OCI-LY7 (cell line): ENCODE data around the gene PRRG2. TPM values are rescaled to one million over a fixed set of nuclear protein-coding genes. Genes with fewer than 3 reads are reported as not detected.
A peak's percentile ranks its signal among the peaks of the same experiment; 100 is the strongest.

ENCODE experiments used
- BruUV-seq: library from RNA; stranded (reverse); fragments of 400-500 nt; replicated peaks from 2 replicates; lab custom pipeline; 2021; lab: Mats Ljungman, UMichigan
- CTCF ChIA-PET: fragments of 300-600 bp; sonication (Branson Sonifier 250); formaldehyde crosslinking; loops from one replicate; lab custom pipeline; 2022; ENCODE audit warnings: antibody characterized with exemption; ENCODE audit not compliant: unreplicated experiment; lab: Charles Lee
- POLR2A ChIA-PET: fragments of 300-600 bp; sonication (Branson Sonifier 250); formaldehyde crosslinking; loops from one replicate; lab custom pipeline; 2022; ENCODE audit warnings: antibody characterized with exemption; lab: Charles Lee
- DNase-seq: peaks from one replicate; pipeline ENCODE4 v3.0.0-alpha.2; 2015; ENCODE audit warnings: low spot score
- H2AFZ ChIP-seq: fragments of 200-600 bp; sonication (generic), shearing (Covaris generic); 2 replicates; pipeline ENCODE4 v1.6.1; 2014; ENCODE audit warnings: mild to moderate bottlenecking, antibody characterized with exemption, low read length, moderate library complexity
- H3K27ac ChIP-seq: fragments of 200-600 bp; sonication (generic); 2 replicates; pipeline ENCODE4 v1.5.1; 2014; ENCODE audit warnings: mixed run types, low read depth, mild to moderate bottlenecking, moderate library complexity, low read length, inconsistent platforms; ENCODE audit not compliant: poor library complexity, severe bottlenecking
- H3K36me3 ChIP-seq: fragments of 200-600 bp; sonication (generic); 2 replicates; pipeline ENCODE4 v1.6.1; 2014; ENCODE audit warnings: mild to moderate bottlenecking, antibody characterized with exemption, low read length, moderate library complexity, mixed read lengths; ENCODE audit not compliant: insufficient read depth
- H3K4me1 ChIP-seq: fragments of 200-600 bp; sonication (generic); 2 replicates; pipeline ENCODE4 v1.5.1; 2014; ENCODE audit warnings: mild to moderate bottlenecking, low read length; ENCODE audit not compliant: insufficient read depth, poor library complexity, severe bottlenecking
- H3K4me2 ChIP-seq: fragments of 200-600 bp; sonication (generic); 2 replicates; pipeline ENCODE4 v1.6.1; 2014; ENCODE audit warnings: mild to moderate bottlenecking, low read length
- H3K4me3 ChIP-seq: fragments of 200-600 bp; sonication (generic); 2 replicates; pipeline ENCODE4 v1.5.1; 2014; ENCODE audit warnings: mild to moderate bottlenecking, low read depth, low read length; ENCODE audit not compliant: poor library complexity, severe bottlenecking
- H3K79me2 ChIP-seq: fragments of 200-600 bp; sonication (generic); 2 replicates; pipeline ENCODE4 v1.6.1; 2016; ENCODE audit warnings: low read depth, mild to moderate bottlenecking, low read length, moderate library complexity, mixed read lengths; ENCODE audit not compliant: insufficient read depth
- H3K9me2 ChIP-seq: fragments of 200-600 bp; sonication (generic); 2 replicates; pipeline ENCODE4 v1.6.1; 2016; ENCODE audit warnings: mild to moderate bottlenecking, low read length, mixed read lengths; ENCODE audit not compliant: insufficient read depth
- H3K9me3 ChIP-seq: fragments of 200-600 bp; sonication (generic); 2 replicates; pipeline ENCODE4 v1.6.1; 2014; ENCODE audit warnings: mild to moderate bottlenecking, mixed run types, low read length, mixed read lengths
- H4K20me1 ChIP-seq: fragments of 200-600 bp; sonication (generic); 2 replicates; pipeline ENCODE4 v1.6.1; 2014; ENCODE audit warnings: mild to moderate bottlenecking, antibody characterized with exemption, low read length, moderate library complexity, mixed read lengths; ENCODE audit not compliant: insufficient read depth
- EZH2phosphoT487 ChIP-seq: fragments of 200-600 bp; sonication (generic); IDR thresholded peaks from 2 replicates; pipeline ENCODE4 v1.6.1; 2018; ENCODE audit warnings: low read depth, borderline replicate concordance, mild to moderate bottlenecking, mixed run types, antibody characterized with exemption, low read length, moderate library complexity, mixed read lengths
- intact Hi-C: fragments of 100-400 bp; cut with micrococcal nuclease; formaldehyde crosslinking; loops from one replicate; pipeline ENCODE4 v1.10.0; 2022; ENCODE audit not compliant: unreplicated experiment
- total RNA-seq, 2 experiments: library from RNA; depleted of rRNA in 1 of 2; stranded (reverse); fragments of >200 nt in 1 of 2; shearing (Covaris generic) in 1 of 2; gene quantifications; 2 replicates each; pipeline ENCODE4 v1.2.3, GENCODE V29; 2014 to 2022
- TF ChIP-seq, protein P1 (sequence below): fragments of 200-600 bp; sonication (generic); conservative IDR thresholded peaks from 2 replicates; pipeline ENCODE4 v1.5.1; 2014; ENCODE audit warnings: mild to moderate bottlenecking, antibody characterized with exemption, low read length, moderate library complexity, mixed read lengths

The PRRG2 gene
- total RNA-seq, 2 experiments from 2014 or later: 2.4 to 2.7 TPM

DNA sequence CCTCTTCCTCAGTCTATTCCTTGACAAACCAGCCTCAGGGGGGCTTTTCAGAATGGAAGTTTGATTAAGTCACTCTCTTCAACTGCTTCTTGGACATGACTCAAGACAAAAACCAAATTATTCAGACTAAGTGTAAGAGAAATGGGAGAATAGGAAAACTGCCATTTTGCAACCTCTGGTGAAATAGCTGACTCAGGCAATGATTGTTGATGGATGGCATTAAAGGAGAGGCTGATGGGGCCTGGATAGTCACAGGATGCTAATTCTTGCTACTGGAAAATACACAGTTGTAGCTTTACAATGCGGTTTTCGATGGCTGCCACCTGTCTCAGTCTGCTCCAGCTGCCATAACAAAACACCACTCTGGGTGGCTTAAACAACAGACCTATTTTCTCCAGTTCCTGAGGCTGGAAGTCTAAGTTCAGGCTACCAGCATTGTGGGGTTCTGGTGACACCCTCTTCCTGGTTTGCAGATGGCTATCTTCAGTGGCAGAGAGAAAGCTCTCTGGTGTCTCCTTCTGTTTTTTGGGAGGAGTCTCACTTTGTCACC, 6.8 kb upstream of the PRRG2 start:
- Histone ChIP-seq H3K4me1 (peaks cover 20% of the 10 kb centered on the region), H3K27ac (no peak overlapping the region), H3K79me2 (peaks cover 13% of the 10 kb centered on the region), H3K4me3 (no peak overlapping the region), H3K36me3 (peaks cover 16% of the 10 kb centered on the region; the same call in 1 of the 2 replicates), H4K20me1 (no peaks in the 10 kb centered on the region), H3K9me3 (no peaks in the 10 kb centered on the region), H3K9me2 (no peaks in the 10 kb centered on the region), H3K4me2 (no peak overlapping the region), H2AFZ (no peak overlapping the region)
- no TSS peak for BruUV-seq
- TF ChIP-seq EZH2phosphoT487: no peak
- TF ChIP-seq, protein P1, sequence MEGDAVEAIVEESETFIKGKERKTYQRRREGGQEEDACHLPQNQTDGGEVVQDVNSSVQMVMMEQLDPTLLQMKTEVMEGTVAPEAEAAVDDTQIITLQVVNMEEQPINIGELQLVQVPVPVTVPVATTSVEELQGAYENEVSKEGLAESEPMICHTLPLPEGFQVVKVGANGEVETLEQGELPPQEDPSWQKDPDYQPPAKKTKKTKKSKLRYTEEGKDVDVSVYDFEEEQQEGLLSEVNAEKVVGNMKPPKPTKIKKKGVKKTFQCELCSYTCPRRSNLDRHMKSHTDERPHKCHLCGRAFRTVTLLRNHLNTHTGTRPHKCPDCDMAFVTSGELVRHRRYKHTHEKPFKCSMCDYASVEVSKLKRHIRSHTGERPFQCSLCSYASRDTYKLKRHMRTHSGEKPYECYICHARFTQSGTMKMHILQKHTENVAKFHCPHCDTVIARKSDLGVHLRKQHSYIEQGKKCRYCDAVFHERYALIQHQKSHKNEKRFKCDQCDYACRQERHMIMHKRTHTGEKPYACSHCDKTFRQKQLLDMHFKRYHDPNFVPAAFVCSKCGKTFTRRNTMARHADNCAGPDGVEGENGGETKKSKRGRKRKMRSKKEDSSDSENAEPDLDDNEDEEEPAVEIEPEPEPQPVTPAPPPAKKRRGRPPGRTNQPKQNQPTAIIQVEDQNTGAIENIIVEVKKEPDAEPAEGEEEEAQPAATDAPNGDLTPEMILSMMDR: no peak
- DNase-seq: no peak
- intact Hi-C loops: no loop called here
- POLR2A ChIA-PET: interaction anchor here (0.6 kb wide), 1 partner anchor 101 kb away, joined by 3 read pairs; no protein-coding TSS in a partner anchor
- CTCF ChIA-PET: no interaction called here

DNA sequence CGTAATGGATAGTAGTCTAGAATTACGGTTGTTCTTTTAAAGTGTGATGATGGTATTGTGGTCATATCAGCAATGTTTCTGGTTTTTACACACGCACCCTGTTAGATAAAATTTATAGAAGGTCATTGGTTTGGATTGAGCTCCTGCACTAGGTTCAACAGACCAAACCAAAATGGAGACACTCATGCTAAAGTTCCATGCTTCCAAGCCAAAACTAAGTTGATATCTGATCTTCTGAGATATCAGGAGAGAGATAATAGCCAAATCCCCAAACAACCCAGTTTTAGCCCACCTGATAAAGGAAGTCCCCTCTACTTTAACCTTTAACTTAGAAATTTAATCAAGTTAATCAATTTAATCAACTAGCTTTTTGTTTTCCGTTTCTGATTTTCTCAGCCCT, 1.9 kb upstream of the PRRG2 start:
- peak overlapping the region; percentile 84 for H3K4me2 ChIP-seq
- H4K20me1 ChIP-seq: no peaks in the 10 kb centered on the region
- H3K36me3 ChIP-seq: peaks cover 14% of the 10 kb centered on the region; the same call in 1 of the 2 replicates
- no peak for TF ChIP-seq EZH2phosphoT487
- TF ChIP-seq, protein P1: no peak
- intact Hi-C loops: no loop called here
- no TSS peak for BruUV-seq
- H2AFZ ChIP-seq: no peak overlapping the region
- peak overlapping the region; percentile 89 for H3K4me3 ChIP-seq
- no peak overlapping the region for H3K27ac ChIP-seq
- DNase-seq: no peak
- POLR2A ChIA-PET: interaction anchor here (0.9 to 2.1 kb wide), 4 partner anchors 11 to 18 kb away, joined by 3 to 9 read pairs (median 4); partner anchors contain the start of gene PRR12
- peaks cover 18% of the 10 kb centered on the region for H3K4me1 ChIP-seq
- CTCF ChIA-PET: no interaction called here
- peaks cover 22% of the 10 kb centered on the region for H3K79me2 ChIP-seq
- no peaks in the 10 kb centered on the region for H3K9me3 ChIP-seq
- no peaks in the 10 kb centered on the region for H3K9me2 ChIP-seq

DNA sequence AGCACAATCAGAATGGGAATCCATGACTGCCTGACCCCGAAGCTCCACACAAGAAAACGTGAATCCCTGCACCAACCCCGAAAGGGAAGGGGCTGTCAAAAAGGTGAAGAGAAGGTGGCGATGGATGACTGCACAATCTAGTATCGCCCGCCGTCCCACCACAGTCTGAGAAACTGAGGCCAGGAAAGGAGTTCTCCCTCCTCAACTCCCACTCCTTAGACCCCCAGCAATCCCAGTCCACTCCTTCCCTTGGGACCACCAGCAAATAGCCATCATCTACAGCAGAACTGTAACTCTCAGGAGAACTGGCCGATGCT, 1.2 kb upstream of the PRRG2 start:
- intact Hi-C loops: no loop called here
- H3K4me1 ChIP-seq: peaks cover 18% of the 10 kb centered on the region
- H4K20me1 ChIP-seq: no peaks in the 10 kb centered on the region
- peak overlapping the region; percentile 40 for H3K27ac ChIP-seq
- peaks cover 11% of the 10 kb centered on the region; the same call in 1 of the 2 replicates for H3K36me3 ChIP-seq
- POLR2A ChIA-PET: interaction anchor here (0.9 to 2.1 kb wide), 7 partner anchors 11 to 80 kb away, joined by 3 to 9 read pairs (median 3); partner anchors contain the start of gene PRR12
- BruUV-seq: no TSS peak
- peaks cover 22% of the 10 kb centered on the region for H3K79me2 ChIP-seq
- DNase-seq: peak; percentile 16
- CTCF ChIA-PET: no interaction called here
- H3K9me3 ChIP-seq: no peaks in the 10 kb centered on the region
- TF ChIP-seq, protein P1: no peak
- TF ChIP-seq EZH2phosphoT487: no peak
- no peaks in the 10 kb centered on the region for H3K9me2 ChIP-seq
- peak overlapping the region; percentile 89 for H3K4me3 ChIP-seq
- peak overlapping the region; percentile 6; the same call in 1 of the 2 replicates for H2AFZ ChIP-seq
- peak overlapping the region; percentile 84 for H3K4me2 ChIP-seq
